MM.1S (cell line): Measurements from ENCODE around the gene CDIPT.

ENCODE experiments used
- CTCF ChIP-seq: fragments of 300-600 bp; sonication (generic); IDR thresholded peaks from 2 replicates; pipeline ENCODE4 v1.5.1; 2016; ENCODE audit warnings: antibody characterized with exemption, low read length, mixed read lengths
- EZH2 ChIP-seq: fragments of 300-600 bp; sonication (generic); optimal IDR thresholded peaks from 2 replicates; pipeline ENCODE3; 2017; ENCODE audit warnings: low read depth, mild to moderate bottlenecking, antibody characterized with exemption, low read length, mixed read lengths
- EZH2phosphoT487 ChIP-seq: fragments of 300-600 bp; sonication (generic); IDR thresholded peaks from 2 replicates; pipeline ENCODE4 v1.6.1; 2018; ENCODE audit warnings: antibody characterized with exemption, low read length

GRCh38 chr16:29825145-29826044, 37.6 kb downstream of the CDIPT start:
- no peak for TF ChIP-seq EZH2phosphoT487
- no peak for TF ChIP-seq CTCF
- no peak for TF ChIP-seq EZH2
